GM18498 (cell line): ENCODE results near the gene KATNIP.

ENCODE experiments used
- ATAC-seq: cut with Tn5 transposase; IDR thresholded peaks from one replicate; pipeline ENCODE4 v1.9.1; 2021; ENCODE audit warnings: mild to moderate bottlenecking, moderate library complexity; ENCODE audit not compliant: unreplicated experiment

Gene KATNIP

GRCh38 chr16:27549746-27550581 is at the start of gene KATNIP, which contains the start of gene GTF3C1:
Gene KATNIP, plus strand, starts transcription at chr16:27550144. Its CDS starts 27 bp downstream, at chr16:27550171.
Gene GTF3C1, minus strand, starts transcription at chr16:27549913. Its CDS starts 23 bp downstream, at chr16:27549890.
- ATAC-seq, result peak; percentile 98

GRCh38 chr16:27500801-27501200 is 49.1 kb upstream of the KATNIP start:
- no peak for ATAC-seq

- ATAC-seq, result no peak
Measured at GRCh38 chr16:27503662-27504061, 46.3 kb upstream of the KATNIP start.

- no peak for ATAC-seq
Measured at GRCh38 chr16:27505297-27506236, 44.4 kb upstream of the KATNIP start.

GRCh38 chr16:27506771-27507170 is 43.2 kb upstream of the KATNIP start:
- ATAC-seq, result no peak

- no peak for ATAC-seq
Measured at GRCh38 chr16:27508476-27508875, 41.5 kb upstream of the KATNIP start.

- no peak for ATAC-seq
Measured at GRCh38 chr16:27511657-27512448, 38.1 kb upstream of the KATNIP start.

- ATAC-seq, result no peak
Measured at GRCh38 chr16:27514806-27515205, 35.1 kb upstream of the KATNIP start.

GRCh38 chr16:27515874-27516353 is 34.0 kb upstream of the KATNIP start:
- no peak for ATAC-seq

GRCh38 chr16:27516365-27516764 is 33.6 kb upstream of the KATNIP start:
- no peak for ATAC-seq

- no peak for ATAC-seq
Measured at GRCh38 chr16:27517664-27518063, 32.3 kb upstream of the KATNIP start.

- no peak for ATAC-seq
Measured at GRCh38 chr16:27518226-27518625, 31.7 kb upstream of the KATNIP start.

- ATAC-seq, result no peak
Measured at GRCh38 chr16:27520982-27521673, 28.8 kb upstream of the KATNIP start.

- ATAC-seq, result no peak
Measured at GRCh38 chr16:27522173-27522707, 27.7 kb upstream of the KATNIP start.

- no peak for ATAC-seq
Measured at GRCh38 chr16:27526180-27526579, 23.8 kb upstream of the KATNIP start.

GRCh38 chr16:27528294-27528693 is 21.6 kb upstream of the KATNIP start:
- no peak for ATAC-seq

GRCh38 chr16:27529962-27530361 is 20.0 kb upstream of the KATNIP start:
- ATAC-seq, result no peak

GRCh38 chr16:27531186-27531585 is 18.8 kb upstream of the KATNIP start:
- ATAC-seq, result no peak
